ENCODE results near the gene KANSL3.

The KANSL3 gene

GRCh38 chr2:96604104-96604503, 34.0 kb downstream of the KANSL3 start:
- peak; percentile 50 for DNase-seq (ENCODE audit: low spot score)

GRCh38 chr2:96602330-96602823, 35.7 kb downstream of the KANSL3 start:
- no peak for DNase-seq (ENCODE audit: low spot score)

- no peak for DNase-seq (ENCODE audit: low spot score)
Observed at GRCh38 chr2:96601382-96602292, 36.5 kb downstream of the KANSL3 start.

GRCh38 chr2:96599941-96600340, 38.2 kb downstream of the KANSL3 start:
- no peak for DNase-seq (ENCODE audit: low spot score)

GRCh38 chr2:96596596-96596995, 41.5 kb downstream of the KANSL3 start:
- DNase-seq (ENCODE audit: low spot score) = no peak

- DNase-seq (ENCODE audit: low spot score) = no peak
Observed at GRCh38 chr2:96594691-96595152, 43.4 kb downstream of the KANSL3 start.

GRCh38 chr2:96594282-96594681, 43.8 kb downstream of the KANSL3 start:
- no peak for DNase-seq (ENCODE audit: low spot score)

GRCh38 chr2:96591494-96591893, 46.6 kb downstream of the KANSL3 start:
- DNase-seq (ENCODE audit: low spot score) = no peak

GRCh38 chr2:96591054-96591453, 47.1 kb downstream of the KANSL3 start:
- no peak for DNase-seq (ENCODE audit: low spot score)

- DNase-seq (ENCODE audit: low spot score) = no peak
Observed at GRCh38 chr2:96587843-96588242, 50.3 kb downstream of the KANSL3 start.

GRCh38 chr2:96584017-96584416, 54.1 kb downstream of the KANSL3 start:
- DNase-seq (ENCODE audit: low spot score) = no peak

- no peak for DNase-seq (ENCODE audit: low spot score)
Observed at GRCh38 chr2:96580771-96581170, 57.3 kb downstream of the KANSL3 start.

GRCh38 chr2:96579422-96579821, 58.7 kb downstream of the KANSL3 start:
- DNase-seq (ENCODE audit: low spot score) = no peak

GRCh38 chr2:96578731-96579130, 59.4 kb downstream of the KANSL3 start:
- no peak for DNase-seq (ENCODE audit: low spot score)

- no peak for DNase-seq (ENCODE audit: low spot score)
Observed at GRCh38 chr2:96577501-96577900, 60.6 kb downstream of the KANSL3 start.

GRCh38 chr2:96575785-96576456, 62.2 kb downstream of the KANSL3 start:
- no peak for DNase-seq (ENCODE audit: low spot score)

GRCh38 chr2:96574364-96574763, 63.7 kb downstream of the KANSL3 start:
- no peak for DNase-seq (ENCODE audit: low spot score)

- no peak for DNase-seq (ENCODE audit: low spot score)
Observed at GRCh38 chr2:96568094-96568493, 70.0 kb downstream of the KANSL3 start.

GRCh38 chr2:96565111-96565510, 73.0 kb downstream of the KANSL3 start:
- no peak for DNase-seq (ENCODE audit: low spot score)

- no peak for DNase-seq (ENCODE audit: low spot score)
Observed at GRCh38 chr2:96564563-96564962, 73.5 kb downstream of the KANSL3 start.

GRCh38 chr2:96564026-96564425, 74.1 kb downstream of the KANSL3 start:
- no peak for DNase-seq (ENCODE audit: low spot score)

GRCh38 chr2:96558485-96558884, 79.6 kb downstream of the KANSL3 start:
- no peak for DNase-seq (ENCODE audit: low spot score)

- DNase-seq (ENCODE audit: low spot score) = no peak
Observed at GRCh38 chr2:96558061-96558460, 80.1 kb downstream of the KANSL3 start.
